Breast epithelium (tissue), 3 donors: ENCODE measurements around the gene AP5Z1.

Experiments used
- POLR2A ChIP-seq: fragments of 450-650 bp; IDR thresholded peaks from one replicate; pipeline ENCODE4 v1.6.1; 2016; ENCODE audit warnings: antibody characterized with exemption, mild to moderate bottlenecking, moderate library complexity
- POLR2AphosphoS5 ChIP-seq, 3 donors: sonication (generic); formaldehyde crosslinking; IDR thresholded peaks; one replicate each; pipeline ENCODE4 v1.6.1; 2017; ENCODE audit warnings: antibody characterized with exemption in 3 of 3
- TF ChIP-seq, protein P1 (sequence below), 3 donors: fragments of 450-650 bp; IDR thresholded peaks; one replicate each; pipeline ENCODE4 v1.5.1; 2016 to 2017; ENCODE audit warnings: antibody characterized with exemption in 3 of 3, mild to moderate bottlenecking in 3 of 3, moderate library complexity in 3 of 3

DNA sequence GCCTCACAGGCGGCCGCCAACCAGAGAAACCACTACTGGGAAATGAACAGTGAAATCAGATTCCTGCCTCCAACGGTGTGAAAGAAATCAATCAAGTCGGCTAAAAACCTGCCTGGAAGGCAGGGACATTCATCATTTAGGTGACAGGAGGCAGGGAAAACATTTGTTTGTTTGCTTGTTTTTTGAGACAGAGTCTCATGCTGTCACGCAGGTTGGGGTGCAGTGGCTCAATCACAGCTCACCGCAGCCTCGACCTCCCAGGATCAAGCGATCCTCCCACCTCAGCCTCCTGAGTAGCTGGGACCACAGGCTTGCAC is 30.5 kb downstream of the AP5Z1 start:
- TF ChIP-seq, protein P1, sequence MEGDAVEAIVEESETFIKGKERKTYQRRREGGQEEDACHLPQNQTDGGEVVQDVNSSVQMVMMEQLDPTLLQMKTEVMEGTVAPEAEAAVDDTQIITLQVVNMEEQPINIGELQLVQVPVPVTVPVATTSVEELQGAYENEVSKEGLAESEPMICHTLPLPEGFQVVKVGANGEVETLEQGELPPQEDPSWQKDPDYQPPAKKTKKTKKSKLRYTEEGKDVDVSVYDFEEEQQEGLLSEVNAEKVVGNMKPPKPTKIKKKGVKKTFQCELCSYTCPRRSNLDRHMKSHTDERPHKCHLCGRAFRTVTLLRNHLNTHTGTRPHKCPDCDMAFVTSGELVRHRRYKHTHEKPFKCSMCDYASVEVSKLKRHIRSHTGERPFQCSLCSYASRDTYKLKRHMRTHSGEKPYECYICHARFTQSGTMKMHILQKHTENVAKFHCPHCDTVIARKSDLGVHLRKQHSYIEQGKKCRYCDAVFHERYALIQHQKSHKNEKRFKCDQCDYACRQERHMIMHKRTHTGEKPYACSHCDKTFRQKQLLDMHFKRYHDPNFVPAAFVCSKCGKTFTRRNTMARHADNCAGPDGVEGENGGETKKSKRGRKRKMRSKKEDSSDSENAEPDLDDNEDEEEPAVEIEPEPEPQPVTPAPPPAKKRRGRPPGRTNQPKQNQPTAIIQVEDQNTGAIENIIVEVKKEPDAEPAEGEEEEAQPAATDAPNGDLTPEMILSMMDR (IDR thresholded peaks at IDR 0.05): no peak
- TF ChIP-seq POLR2AphosphoS5 (IDR thresholded peaks at IDR 0.05): no peak
- no peak for TF ChIP-seq POLR2A
